Spleen (tissue), 7 donors: ENCODE measurements around the gene VSIG1.

Experiments
- CTCF ChIP-seq, 11 experiments: fragments of 200-600 bp in 7 of 11; fragments of 450-650 bp in 4 of 11; sonication (generic) in 4 of 11; IDR thresholded peaks in 8 of 11; conservative IDR thresholded peaks in 3 of 11; 1 replicate in 7 of 11; 2 replicates in 4 of 11; pipeline versions ENCODE4 v1.4.0 to v1.8.0; 2016 to 2021; ENCODE audit warnings: antibody characterized with exemption in 11 of 11, inconsistent platforms in 4 of 11, mild to moderate bottlenecking in 1 of 11
- POLR2A ChIP-seq, 3 donors: fragments of 450-650 bp; IDR thresholded peaks; one replicate each; pipeline ENCODE4 v1.5.1; 2017; ENCODE audit warnings: antibody characterized with exemption in 3 of 3, mild to moderate bottlenecking in 1 of 3
- POLR2AphosphoS5 ChIP-seq, 3 donors: sonication (generic); formaldehyde crosslinking; IDR thresholded peaks; one replicate each; pipeline ENCODE4 v1.5.1; 2017; ENCODE audit warnings: antibody characterized with exemption in 3 of 3
- donor health status: DM: no; HTN: no; CAD: no; lungs with moderate emphysema.
- donor health status: DM: no; HTN: no; CAD: no.
- donor health status: DM: no; HTN: no; CAD: no.

GRCh38 chrX:108022491-108023089 is 22.3 kb upstream of the VSIG1 start:
- TF ChIP-seq CTCF (IDR thresholded peaks at IDR 0.05 in 8 of 11, conservative IDR thresholded peaks at IDR 0.05 in 3 of 11) (no peak), POLR2A (IDR thresholded peaks at IDR 0.05) (no peak), POLR2AphosphoS5 (IDR thresholded peaks at IDR 0.05) (no peak)
